HG02938 (cell line): ENCODE data around the gene HMGB2.

Source experiments
- ATAC-seq: cut with Tn5 transposase; IDR thresholded peaks from one replicate; pipeline ENCODE4 v1.9.1; 2021; ENCODE audit warnings: mild to moderate bottlenecking, moderate library complexity; ENCODE audit not compliant: unreplicated experiment

Gene HMGB2

DNA sequence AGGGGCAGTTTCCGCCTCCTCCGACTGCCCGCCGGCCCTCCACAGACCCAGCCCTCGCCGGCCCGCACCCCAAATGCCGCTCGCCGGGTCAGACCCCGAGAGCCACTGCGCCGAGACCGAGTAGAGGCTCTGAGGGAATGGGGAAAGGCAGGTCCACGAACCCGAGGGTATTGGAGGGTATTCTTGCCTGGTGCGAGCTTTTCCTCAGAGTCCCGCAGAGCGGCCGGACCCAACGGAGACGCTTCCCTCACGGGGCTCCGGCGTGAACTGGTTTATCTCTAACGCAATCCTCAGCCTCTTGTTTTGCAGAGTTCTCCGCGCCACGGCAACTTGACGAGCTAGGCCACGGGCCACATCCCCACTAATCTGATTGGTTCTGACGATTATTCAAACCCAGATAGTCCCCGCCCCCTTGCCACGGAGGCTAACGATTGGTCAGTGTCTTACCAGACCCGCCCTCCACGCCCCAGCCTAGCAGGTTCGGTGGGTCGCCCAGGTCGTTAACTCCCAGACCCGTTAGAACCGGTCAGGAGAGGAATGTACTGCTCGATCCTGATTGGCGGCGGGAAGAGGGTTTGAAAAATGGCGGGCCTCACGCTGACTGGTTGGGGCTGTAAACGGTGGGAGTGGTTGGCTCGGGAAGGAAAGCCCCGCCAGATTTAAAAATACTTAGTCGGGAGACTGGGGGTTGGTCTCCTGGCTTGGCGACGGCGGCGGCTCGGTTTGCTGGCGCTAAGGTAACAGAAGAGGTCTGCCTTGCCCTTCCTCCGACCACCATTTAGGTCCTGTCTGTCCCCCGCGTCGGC, at the start of gene HMGB2:
HMGB2 (minus strand) TSS at position 274 of the 806 bp plus-strand sequence. CDS start 709 bp downstream, outside the sequence.
- peak; percentile 90 for ATAC-seq

DNA sequence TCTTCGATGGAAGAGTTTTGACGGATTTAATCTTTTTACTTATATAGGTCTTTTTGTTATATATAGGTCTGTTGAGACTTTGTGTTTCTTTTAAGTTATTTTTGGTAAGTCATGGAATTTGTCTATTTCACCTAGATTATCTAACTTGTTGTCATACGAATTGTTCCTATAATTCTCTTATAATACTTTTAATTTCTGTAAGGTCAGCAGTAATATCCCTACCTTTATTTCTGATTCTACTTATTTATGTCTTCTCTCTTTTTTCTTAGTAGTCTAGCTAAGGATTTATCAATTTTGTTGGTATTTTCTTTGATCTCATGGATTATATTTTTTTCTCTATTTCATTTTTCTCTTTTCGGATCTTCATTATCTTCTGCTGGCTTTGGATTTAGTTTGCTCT, 48.2 kb upstream of the HMGB2 start:
- ATAC-seq = no peak

DNA sequence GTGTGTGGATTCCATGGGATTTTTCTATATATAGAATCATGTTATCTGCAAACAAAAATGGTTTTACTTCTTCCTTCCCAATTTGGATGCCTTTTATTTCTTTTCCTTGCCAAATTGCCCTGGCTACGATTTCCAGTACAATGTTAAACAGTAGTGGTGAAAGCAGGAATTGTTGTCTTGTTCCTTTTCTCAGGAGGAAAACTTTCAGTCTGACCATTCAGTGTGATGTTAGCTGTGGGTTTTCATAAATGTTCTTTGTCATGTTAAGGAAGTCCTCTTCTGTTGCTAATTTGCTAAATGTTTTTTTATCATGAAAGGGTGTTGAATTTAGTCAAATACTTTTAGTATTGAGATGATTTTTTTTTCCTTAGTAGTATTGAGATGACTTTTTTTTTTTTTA, 47.5 kb upstream of the HMGB2 start:
- no peak for ATAC-seq

GRCh38 chr4:173380987-173381386, 46.8 kb upstream of the HMGB2 start:
- no peak for ATAC-seq

GRCh38 chr4:173379929-173380328, 45.8 kb upstream of the HMGB2 start:
- no peak for ATAC-seq

- no peak for ATAC-seq
Measured at GRCh38 chr4:173374588-173374987, 40.4 kb upstream of the HMGB2 start.

- ATAC-seq = peak; percentile 12
Measured at GRCh38 chr4:173371292-173372192, 37.4 kb upstream of the HMGB2 start.

DNA sequence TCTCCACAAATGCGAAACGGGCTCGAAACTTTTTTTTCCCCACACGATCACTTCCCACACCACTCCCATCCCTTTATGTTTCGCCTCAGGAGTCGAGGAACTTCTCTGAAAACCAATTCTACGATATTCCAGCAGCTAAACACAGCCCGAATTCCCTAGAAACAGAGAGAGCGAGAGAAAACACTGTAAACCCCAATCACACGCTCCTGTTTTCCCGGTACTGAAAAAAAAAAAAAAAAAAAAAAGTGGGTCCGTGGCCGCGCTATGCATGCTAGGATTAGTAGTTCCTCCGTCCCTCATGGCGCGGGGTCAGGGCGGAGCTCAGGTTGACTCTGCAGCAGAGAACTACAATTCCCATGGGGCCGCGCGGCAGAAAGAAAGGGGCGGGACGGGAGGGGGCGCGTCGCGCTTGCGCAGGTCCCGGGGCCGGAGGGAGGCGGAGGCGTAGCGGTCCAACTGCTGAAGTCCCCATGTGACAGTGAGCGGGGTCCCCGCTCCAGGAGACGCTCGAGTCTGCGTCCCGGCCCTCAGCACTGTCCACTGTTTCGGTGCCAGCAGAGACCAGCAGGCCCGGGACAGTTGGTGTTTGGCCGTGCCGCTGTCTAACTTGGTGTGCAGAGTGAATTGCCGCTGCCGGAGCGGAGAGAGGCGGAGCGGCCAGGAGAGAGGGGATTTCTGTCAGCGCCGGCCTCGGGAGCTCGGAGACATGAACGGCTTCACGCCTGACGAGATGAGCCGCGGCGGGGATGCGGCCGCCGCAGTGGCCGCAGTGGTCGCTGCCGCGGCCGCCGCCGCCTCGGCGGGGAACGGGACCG, 36.5 kb upstream of the HMGB2 start, which contains the start of gene SAP30:
SAP30 (plus strand) TSS at position 478 of the 815 bp plus-strand sequence; CDS start at position 707, 229 bp downstream.
- peak; percentile 71 for ATAC-seq

- ATAC-seq = peak; percentile 8
Measured at GRCh38 chr4:173370130-173370476, 35.9 kb upstream of the HMGB2 start.

DNA sequence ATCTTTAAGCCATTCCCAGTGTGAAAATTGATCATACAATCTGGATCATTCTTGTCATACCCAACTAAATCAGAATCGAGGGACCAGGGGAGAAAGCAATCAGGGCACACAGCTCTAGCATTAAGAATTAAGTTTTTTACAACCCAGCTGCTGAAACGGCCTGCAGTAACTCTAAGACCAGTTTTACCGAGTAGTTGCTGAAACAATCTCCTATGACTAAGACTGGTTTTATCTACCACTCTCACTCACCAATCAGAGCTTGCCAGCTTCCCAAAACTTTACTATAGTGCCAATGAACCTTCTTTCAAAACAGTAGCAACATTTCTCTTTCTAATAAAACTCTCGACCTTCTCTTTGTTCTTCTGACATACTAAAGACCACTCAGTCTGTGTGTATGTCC, 33.8 kb upstream of the HMGB2 start:
- no peak for ATAC-seq

- ATAC-seq = peak; percentile 26
Measured at GRCh38 chr4:173367285-173367684, 33.1 kb upstream of the HMGB2 start.

DNA sequence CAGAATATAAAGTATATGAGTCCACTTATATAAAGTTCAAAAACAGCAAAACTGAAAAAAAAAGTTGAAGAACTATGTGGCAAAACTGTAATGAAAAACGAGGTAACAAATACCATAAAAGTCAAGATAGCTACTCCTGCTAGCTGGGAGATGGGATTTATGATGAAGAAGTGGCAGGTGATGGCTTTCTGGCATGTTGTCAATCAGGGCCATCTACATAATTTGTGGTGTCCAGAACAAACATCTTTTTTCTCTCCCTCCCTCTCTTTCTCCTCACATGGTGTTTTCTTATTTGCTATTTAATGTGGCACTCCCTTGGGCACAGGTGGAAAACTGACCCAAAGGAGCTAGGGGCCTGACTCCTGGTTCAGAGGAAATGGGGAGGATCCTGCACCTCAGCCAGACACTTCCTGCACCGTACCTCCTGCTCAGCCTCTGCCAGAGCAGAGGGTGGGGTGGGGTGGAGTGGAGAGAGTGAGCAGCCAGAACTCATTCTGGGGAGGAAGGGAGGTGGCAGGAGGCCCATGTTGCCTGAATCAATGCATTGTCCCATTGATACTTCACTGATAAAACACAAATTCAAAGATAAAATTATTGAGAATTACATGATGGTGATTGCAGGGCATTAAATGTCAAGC, 31.3 kb upstream of the HMGB2 start:
- no peak for ATAC-seq

- no peak for ATAC-seq
Measured at GRCh38 chr4:173362666-173363065, 28.5 kb upstream of the HMGB2 start.

DNA sequence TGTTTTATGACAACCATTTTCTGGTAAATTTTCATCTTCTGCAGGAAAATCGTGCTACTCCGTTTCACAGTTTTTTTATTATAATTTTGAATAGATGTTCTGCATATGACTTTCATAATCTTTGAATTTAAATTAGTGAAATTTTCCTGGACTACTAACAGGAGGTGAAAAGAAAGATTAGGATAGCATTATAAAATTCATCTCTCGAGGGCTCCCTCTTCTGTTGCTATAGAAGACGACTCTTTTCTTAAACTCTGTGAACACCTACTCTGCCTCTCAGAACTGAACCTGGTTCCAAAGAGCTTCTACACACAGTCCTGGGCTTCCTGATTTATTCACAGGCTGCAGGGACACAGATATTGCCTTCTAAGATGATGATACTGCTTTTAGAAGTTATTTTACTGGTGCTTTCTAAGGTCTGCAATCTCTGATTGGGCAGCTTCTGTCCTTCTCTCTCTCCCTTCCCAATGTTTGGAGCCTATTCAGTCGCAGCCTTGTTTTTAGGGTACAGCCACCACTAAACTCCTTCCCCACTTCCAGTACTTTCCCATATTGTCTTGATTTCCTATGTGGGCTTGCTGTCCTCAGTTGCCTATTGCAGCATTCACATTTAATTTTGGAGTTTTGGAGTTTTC, 26.5 kb upstream of the HMGB2 start:
- peak; percentile 49 for ATAC-seq

DNA sequence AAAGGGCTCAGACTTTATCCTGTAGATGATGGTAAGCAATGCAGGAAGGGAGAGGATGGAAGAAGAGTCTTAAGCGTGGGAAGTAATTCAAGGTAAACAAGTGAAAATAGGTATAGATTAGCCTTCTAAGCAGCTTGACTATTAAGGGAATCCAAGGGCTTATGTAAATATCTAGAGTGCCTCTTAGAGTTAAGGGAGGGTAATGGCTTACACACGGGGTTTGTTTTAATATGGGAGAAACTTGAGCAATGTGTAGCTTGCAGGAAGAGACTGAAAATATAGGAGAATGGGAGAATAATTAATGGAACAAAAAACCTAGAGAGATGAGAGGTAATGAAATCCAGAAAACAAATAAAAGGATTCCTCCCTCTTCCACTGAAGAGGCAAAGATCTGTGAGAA, 23.8 kb upstream of the HMGB2 start:
- no peak for ATAC-seq

DNA sequence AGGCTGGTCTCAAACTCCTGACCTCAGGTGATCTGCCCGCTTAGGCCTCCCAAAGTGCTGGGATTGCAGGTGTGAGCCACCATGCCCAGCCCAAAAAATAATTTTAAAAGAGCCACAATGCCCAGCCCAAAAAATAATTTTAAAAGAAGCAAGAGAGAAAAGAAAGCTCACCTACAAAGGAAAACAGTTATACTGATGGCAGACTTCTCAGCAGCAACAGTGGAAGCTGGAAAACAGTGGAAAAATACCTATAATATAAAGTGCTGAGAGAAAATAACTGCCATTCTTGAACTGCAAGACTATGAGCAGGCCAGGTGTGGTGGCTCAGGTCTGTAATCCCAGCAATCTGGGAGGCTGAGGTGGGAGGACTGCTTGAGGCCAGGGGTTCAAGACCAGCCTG, 13.3 kb upstream of the HMGB2 start:
- ATAC-seq = no peak

DNA sequence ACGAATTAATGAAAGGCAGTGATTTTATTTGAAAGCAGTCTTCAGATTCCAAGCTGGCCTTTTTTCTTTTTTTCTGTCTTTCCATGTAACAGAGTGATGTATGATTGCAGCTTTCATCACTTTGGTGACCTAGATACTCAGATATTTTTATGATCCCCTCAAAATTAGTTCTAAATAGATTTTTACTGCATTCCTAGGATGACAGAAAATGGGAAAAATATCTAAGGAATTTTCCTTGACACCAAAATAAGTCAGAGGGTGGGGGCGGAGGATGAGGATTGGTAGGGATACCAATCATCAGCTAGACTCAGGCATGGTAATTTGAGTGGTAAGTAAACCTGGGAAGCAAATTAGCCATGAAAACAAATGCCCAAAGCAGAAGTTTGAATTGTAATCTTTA, 11.9 kb upstream of the HMGB2 start:
- no peak for ATAC-seq

- ATAC-seq = no peak
Measured at GRCh38 chr4:173345648-173346047, 11.5 kb upstream of the HMGB2 start.

- no peak for ATAC-seq
Measured at GRCh38 chr4:173343832-173344397, 9.8 kb upstream of the HMGB2 start.

DNA sequence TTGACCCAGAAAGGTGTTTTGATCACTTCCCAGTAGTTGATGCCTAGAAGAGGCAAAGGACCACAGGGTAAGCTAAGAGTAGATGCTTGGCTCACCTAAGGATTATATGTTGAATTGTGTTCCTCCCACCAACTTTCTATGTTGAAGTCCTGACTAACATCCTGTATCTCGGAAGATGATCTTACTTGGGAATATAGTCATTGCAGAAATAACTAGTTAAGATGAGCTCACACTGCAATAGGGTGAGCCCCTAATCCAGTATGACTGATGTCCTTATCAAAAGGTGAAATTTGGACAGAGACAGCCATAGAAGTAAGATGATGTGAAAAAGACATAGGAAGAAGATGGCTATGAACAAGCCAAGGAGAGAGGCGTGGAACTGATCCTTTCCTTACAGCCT, 3.3 kb upstream of the HMGB2 start:
- ATAC-seq = no peak
